GDM1 (cell line): ENCODE data around the gene MBLAC1.
"Not testable (repeated sequence)": the region's sequence is repeated elsewhere in the genome, so short reads cannot be mapped to it uniquely, and the experiment has no call there.

Experiments used
- DNase-seq: peaks from one replicate; lab custom pipeline; 2025; lab: John Stamatoyannopoulos, UW

The MBLAC1 gene

GRCh38 chr7:100122568-100122967 is 4.2 kb upstream of the MBLAC1 start:
- DNase-seq = no peak

GRCh38 chr7:100124301-100125230 is 2.2 kb upstream of the MBLAC1 start:
- DNase-seq = no peak

GRCh38 chr7:100126239-100126930 is 382 bp upstream of the MBLAC1 start:
- no peak for DNase-seq

- DNase-seq = no peak
Measured at GRCh38 chr7:100127866-100128636, 1.3 kb downstream of the MBLAC1 start.

- DNase-seq = no peak
Measured at GRCh38 chr7:100128637-100128963, 1.8 kb downstream of the MBLAC1 start.

GRCh38 chr7:100130220-100130607 is 3.4 kb downstream of the MBLAC1 start:
- DNase-seq = not testable (repeated sequence)

GRCh38 chr7:100130608-100131453 is 4.1 kb downstream of the MBLAC1 start:
- peak; percentile 50 for DNase-seq

GRCh38 chr7:100132126-100132525 is 5.4 kb downstream of the MBLAC1 start:
- no peak for DNase-seq

- DNase-seq = peak; percentile 41
Measured at GRCh38 chr7:100132697-100133151, 6.0 kb downstream of the MBLAC1 start.

GRCh38 chr7:100137851-100138760 is 11.3 kb downstream of the MBLAC1 start:
- DNase-seq = no peak

- DNase-seq = no peak
Measured at GRCh38 chr7:100141555-100141949, 14.8 kb downstream of the MBLAC1 start.

- no peak for DNase-seq
Measured at GRCh38 chr7:100142461-100142860, 15.7 kb downstream of the MBLAC1 start.

GRCh38 chr7:100146350-100146749 is 19.6 kb downstream of the MBLAC1 start:
- DNase-seq = not testable (repeated sequence)

- DNase-seq = no peak
Measured at GRCh38 chr7:100147278-100147677, 20.5 kb downstream of the MBLAC1 start.

GRCh38 chr7:100148225-100148558 is 21.4 kb downstream of the MBLAC1 start:
- DNase-seq = no peak

GRCh38 chr7:100148559-100149328 is 22.0 kb downstream of the MBLAC1 start, which contains the start of gene LAMTOR4:
Gene LAMTOR4 (plus strand): TSS chr7:100148918. CDS start chr7:100148973, 55 bp downstream.
- peak; percentile 99 for DNase-seq

GRCh38 chr7:100152404-100152803 is 25.6 kb downstream of the MBLAC1 start:
- peak; percentile 34 for DNase-seq

- no peak for DNase-seq
Measured at GRCh38 chr7:100152937-100153666, 26.3 kb downstream of the MBLAC1 start.
